T-helper 2 cell (primary cell): ENCODE measurements around the gene ZNF76.
"Not testable (repeated sequence)": the region's sequence is repeated elsewhere in the genome, so short reads cannot be mapped to it uniquely, and the experiment has no call there.

Experiments
- DNase-seq, 5 experiments: peaks; one replicate each; pipeline versions ENCODE4 v3.0.0 to v3.0.0-alpha.2; 2012 to 2022

ZNF76 gene

DNA sequence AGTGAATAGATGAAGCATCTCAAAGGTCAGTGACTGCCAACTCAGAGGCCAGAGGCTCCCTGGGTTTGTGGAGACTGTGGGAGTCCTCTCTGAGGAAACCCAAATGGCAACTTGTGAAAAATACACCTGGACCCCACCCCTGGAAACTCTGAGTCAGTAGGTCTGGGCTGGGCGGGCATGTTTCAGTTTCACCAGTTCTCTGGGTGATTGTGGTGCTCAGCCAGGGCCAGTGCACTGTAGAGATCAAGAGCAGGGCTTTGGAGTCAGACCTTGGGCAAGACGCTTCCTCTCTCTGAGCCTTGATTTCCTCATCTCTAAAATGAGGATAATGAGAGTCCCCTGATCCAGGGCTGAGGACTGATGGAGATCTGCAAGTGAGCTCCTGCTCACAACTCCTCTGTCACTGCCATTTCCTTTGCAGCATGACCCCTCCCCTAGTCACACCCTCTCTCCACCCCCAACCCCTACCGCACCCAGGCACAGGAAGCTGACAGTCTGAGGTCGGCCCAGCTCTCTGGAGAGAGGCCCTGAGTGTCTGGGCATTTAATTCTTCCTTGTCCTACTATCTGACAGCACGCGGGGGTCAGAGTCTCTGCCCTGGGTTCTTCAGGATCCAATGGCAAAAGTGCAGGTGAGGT, 43.2 kb downstream of the ZNF76 start:
- peak; percentile 60 to 93 (median 80) for DNase-seq

DNA sequence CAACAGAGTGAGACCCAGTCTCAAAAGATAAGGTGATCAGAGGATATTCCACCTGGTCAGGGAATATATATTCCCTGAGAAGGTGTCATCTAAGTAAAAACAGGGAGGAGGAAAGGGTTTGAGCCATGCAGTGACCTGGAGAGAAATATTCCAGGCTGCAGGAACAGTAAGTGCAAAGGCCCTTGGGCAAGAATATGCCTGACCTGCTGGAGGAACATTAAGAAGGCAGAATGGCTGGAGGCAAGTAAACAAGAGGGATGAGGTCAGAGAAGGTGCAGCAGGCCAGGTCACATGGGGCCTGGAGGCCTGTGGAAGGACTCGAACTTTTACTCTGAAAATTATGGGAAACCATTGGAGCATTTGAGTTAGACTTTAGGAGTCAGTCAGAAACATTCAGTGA, 44.8 kb downstream of the ZNF76 start:
- no peak for DNase-seq

DNA sequence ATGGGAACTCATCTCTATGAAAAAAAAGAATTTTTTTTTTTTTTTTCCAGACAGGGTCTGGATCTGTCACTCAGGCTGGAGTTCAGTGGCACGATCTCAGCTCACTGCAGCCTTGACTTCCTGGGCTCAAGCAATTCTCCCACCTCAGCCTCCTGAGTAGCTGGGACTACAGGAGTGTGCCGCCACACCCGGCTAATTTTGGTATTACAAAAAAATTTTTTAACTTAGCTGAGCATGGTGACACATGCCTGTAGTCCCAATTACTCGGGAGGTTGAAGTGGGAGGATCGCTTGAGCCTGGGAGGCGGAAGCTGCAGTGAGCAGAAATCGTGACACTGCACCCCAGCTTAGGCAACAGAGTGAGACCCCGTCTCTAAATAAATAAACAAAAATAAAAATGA, 45.6 kb downstream of the ZNF76 start:
- DNase-seq = peak in 1 of 5 experiments; percentile 40

- not testable (repeated sequence) for DNase-seq
These were observed 47.6 kb downstream of the ZNF76 start for GRCh38 chr6:35307138-35307537.

DNA sequence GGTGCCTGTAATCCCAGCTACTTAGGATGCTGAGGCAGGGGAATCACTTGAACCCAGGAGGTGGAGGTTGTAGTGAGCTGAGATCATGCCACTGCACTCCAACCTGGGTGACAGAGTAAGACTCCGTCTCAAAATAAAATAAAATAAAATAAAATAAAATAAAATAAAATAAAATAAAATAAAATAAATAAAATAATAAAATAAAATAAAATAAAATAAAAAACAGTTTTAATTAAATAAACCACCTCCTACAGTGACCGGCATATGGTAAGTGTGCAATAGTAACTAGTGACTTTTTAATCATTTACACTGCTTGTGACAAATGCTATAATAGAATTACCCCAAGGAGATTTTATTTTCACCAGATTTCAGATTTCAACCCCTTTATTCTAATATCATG, 49.0 kb downstream of the ZNF76 start:
- DNase-seq = not testable (repeated sequence)

DNA sequence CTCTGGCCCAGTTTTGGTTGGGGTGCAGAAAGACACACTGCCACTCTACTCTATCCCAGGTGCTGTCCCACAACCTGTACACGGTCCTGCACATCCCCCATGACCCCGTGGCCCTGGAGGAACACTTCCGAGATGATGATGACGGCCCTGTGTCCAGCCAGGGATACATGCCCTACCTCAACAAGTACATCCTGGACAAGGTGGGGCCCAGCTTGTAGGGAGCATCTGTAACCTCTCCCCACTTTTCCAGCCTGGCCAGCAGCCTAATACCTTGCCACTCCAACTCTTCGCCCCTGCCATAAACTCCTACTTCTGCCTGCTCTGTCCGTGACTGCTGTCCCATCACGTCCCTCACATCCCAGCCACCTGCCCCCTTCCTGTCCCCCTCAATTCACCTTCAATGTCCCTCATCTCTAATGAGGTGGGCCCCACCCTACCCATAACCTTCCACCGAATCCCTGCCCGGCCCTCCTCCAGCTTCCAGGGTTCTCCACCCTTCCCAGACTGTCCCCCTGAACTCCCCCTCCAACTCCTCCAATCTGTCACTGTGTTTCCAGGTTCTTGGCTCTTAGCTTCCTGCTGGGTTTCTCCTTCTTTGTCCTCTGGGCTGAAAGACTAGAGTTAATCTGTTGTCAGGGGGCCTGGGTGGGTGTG, 50.2 kb downstream of the ZNF76 start:
- DNase-seq = no peak

DNA sequence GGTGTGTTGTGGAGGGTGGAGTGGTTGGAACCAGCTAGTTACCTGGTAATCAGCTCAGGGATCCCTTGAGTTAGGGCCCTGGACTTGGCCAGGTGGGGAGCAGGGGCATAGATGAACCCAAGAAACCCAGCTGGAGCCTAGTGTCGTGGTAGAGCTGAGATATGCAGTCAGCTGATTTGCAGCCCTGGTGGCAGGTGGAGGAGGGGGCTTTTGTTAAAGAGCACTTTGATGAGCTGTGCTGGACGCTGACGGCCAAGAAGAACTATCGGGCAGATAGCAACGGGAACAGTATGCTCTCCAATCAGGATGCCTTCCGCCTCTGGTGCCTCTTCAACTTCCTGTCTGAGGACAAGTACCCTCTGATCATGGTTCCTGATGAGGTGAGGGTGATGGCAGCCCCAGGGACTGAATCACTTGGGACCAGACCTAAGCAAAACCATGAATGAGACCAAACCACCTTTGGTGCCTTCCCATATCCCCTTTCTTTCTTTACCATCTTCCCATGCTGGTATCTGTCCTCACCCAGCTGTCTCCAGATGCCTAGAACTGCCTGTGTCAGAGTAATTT, 50.8 kb downstream of the ZNF76 start:
- peak in 1 of 5 experiments; percentile 35 for DNase-seq

DNA sequence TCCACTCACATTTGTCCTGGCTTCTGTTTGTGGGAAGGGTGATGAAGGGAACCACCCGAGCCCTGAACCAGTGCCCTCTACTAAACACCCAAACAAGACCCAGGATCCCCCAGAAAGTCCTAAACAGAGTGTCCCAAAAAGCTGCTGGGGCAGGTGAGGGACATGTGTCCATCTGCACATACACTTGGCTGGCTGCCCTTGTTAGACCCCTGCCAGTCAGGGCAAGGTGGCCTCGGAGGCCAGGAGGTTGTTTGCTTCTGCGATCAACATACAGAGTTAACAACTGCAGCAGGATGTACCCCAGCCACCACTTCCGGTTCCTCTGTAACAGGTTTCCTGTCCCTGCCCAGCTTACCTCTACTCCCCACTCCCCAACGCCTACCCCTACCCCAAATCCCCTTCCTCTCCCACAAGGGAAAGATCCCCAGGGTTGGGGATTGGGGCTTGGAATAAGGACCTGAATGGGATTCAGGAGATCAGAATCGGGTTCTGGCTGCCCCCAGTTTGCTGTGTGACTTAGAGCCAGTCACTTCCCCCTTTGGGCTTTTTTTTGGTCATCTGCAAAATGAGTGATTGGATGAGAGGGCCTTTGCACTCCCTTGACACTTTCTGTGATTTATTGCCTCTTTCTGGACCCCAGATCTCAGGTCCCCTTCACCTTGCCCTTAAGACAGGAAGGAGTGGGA, 52.0 kb downstream of the ZNF76 start:
- peak in 3 of 5 experiments; percentile 25 to 93 (median 62) for DNase-seq

DNA sequence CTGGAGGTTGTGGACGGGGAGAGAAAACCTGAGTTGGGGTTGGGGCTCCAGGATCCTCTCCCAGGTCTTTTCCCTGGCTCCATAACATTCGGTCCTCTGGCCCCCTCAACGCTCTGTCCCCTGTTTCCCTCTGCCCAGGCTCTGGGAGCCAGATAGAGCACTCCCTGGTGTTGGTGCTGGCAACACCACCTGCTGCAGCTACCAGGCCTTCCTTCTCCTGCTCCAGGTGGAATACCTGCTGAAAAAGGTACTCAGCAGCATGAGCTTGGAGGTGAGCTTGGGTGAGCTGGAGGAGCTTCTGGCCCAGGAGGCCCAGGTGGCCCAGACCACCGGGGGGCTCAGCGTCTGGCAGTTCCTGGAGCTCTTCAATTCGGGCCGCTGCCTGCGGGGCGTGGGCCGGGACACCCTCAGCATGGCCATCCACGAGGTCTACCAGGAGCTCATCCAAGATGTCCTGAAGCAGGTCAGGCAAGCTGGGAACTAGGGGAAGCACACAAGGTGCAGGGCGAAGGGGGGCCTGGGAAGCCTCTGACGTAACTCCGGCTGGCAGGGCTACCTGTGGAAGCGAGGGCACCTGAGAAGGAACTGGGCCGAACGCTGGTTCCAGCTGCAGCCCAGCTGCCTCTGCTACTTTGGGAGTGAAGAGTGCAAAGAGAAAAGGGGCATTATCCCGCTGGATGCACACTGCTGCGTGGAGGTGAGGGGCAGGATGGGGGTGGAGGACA, 52.7 kb downstream of the ZNF76 start:
- no peak for DNase-seq

GRCh38 chr6:35312807-35313206, 53.3 kb downstream of the ZNF76 start:
- no peak for DNase-seq

GRCh38 chr6:35317483-35318195, 58.1 kb downstream of the ZNF76 start:
- no peak for DNase-seq

- DNase-seq = no peak
These were observed 58.9 kb downstream of the ZNF76 start for GRCh38 chr6:35318196-35319171.

- no peak for DNase-seq
These were observed 60.0 kb downstream of the ZNF76 start for GRCh38 chr6:35319346-35320030.

DNA sequence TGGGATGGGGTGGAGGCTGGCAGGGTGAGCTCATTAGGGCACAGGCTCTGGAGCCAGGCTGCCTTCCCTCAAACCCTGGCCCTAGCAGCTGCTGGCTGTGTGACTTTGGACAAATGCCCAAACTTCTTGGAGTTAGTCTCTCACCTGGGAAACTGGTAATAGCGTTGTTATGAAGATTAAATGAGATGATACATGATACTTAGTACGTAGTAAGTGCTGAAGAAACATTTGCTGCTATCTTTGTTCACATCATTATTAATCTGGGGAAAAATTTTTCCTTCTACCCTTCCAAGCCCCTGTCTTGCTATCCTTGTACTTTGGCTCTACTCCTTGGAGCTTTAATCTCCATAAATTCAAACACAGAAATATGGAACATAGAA, 60.5 kb downstream of the ZNF76 start:
- DNase-seq = no peak

- no peak for DNase-seq
These were observed 61.6 kb downstream of the ZNF76 start for GRCh38 chr6:35321091-35321490.

GRCh38 chr6:35327349-35328027, 68.0 kb downstream of the ZNF76 start:
- DNase-seq = peak in 4 of 5 experiments; percentile 57 to 81 (median 64)

DNA sequence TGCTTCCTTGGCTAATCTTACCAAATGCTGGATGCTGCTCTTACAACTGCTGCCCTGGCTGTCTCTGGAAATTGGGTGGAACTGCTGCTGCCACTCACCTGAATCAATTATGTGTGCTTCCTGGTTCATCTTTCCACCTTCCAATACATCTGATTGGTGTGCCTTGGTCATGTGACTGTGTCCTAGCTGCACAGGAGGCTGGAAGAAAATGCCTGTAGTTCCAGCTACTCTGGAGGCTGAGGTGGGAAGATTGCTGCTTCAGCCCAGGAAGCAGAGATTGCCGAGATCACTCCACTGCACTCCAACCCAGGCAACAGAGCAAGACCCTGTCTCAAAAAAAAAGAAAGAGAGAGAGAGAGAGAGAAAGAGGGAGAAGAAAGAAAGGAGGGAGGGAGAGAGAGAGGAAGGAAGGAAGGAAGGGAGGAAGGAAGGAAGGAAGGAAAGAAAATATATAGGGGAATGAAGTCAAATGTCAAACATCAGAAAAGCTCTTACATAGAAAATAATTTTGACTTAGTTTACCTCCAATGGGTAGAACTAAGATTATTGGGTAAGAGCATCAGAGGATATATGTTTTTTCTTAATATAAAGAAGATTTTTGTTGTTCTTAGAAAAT, 68.7 kb downstream of the ZNF76 start:
- DNase-seq = no peak

DNA sequence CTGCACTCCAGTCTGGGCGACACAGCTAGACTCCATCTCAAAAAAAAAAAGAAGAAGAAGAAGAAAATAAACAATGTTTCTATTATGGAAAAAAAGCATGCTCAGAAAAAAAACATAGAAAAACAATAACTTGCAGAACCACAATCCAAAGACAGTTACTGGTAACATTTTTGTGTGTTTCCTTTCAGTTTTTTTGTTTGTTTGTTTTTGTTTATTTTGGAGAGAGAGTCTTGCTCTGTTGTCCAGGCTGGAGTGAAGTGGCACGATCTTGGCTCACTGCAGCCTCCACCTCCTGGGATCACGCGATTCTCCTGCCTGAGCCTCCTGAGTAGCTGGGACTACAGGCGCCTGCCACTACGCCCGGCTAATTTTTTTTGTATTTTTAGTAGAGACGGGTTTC, 69.4 kb downstream of the ZNF76 start:
- not testable (repeated sequence) for DNase-seq

DNA sequence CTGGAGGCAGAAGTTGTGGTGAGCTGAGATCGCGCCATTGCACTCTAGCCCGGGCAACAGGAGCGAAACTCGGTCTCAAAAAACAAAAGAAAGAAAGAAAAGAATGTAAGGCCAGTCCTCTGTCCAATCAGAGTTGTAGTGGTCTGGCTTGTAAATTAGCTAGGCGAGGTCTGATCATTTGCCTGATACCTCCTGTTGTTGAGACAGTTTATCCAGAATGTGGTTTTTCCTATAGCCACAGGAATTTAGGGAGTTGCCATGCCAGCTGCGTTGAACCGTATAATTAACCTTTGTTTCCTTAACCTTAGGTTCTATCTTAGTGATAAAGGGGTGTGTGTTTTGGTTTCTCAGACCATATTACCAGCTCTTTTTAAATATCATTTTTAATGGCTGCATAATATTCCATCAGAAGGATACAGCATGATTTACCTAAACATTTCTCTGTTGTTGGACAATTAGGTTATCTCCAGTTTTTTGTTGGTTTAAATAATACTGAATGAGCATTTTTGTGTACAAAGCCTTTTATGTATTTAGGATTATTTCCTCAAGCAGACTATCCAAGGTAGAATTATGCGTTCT, 71.1 kb downstream of the ZNF76 start:
- DNase-seq = no peak
